Left renal pelvis (tissue), 4 donors: ENCODE measurements around the gene LRRC34. TPM values are rescaled to one million over a fixed set of nuclear protein-coding genes. Genes with fewer than 3 reads are reported as not detected.

Source experiments
- DNase-seq, 4 donors: peaks; one replicate each; pipeline ENCODE4 v3.0.0-alpha.2; 2013; ENCODE audit warnings: low read depth in 4 of 4, low spot score in 3 of 4
- polyA plus RNA-seq, 4 donors: library from polyadenylated mRNA; unstranded; fragments of 120-200 nt; gene quantifications; one replicate each; pipeline ENCODE4 v1.2.1, GENCODE V29; 2013; ENCODE audit not compliant: insufficient read length in 4 of 4

LRRC34 gene
- polyA plus RNA-seq, 4 donors, result 8.1 to 16.7 (median 14.2) TPM

DNA sequence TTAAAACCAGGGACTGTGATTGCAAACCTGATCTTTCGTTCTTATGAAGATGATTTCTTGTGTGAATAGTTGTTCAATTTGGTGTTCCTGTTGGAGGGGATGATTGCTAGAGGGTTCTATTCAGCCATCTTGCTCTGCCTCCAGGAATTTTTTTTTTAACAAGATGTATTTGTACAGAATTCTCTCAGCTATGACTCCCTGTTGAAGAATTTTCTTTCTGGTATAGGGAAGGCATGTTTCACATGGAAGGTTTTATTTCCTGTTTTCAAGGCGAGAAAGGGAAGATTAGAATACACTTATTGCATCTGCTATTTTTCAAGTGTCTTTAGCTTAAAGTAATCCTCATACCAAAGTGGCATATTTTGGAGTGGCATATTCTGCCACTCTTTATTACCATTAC lies 5.6 kb upstream of the LRRC34 start:
- no peak for DNase-seq

DNA sequence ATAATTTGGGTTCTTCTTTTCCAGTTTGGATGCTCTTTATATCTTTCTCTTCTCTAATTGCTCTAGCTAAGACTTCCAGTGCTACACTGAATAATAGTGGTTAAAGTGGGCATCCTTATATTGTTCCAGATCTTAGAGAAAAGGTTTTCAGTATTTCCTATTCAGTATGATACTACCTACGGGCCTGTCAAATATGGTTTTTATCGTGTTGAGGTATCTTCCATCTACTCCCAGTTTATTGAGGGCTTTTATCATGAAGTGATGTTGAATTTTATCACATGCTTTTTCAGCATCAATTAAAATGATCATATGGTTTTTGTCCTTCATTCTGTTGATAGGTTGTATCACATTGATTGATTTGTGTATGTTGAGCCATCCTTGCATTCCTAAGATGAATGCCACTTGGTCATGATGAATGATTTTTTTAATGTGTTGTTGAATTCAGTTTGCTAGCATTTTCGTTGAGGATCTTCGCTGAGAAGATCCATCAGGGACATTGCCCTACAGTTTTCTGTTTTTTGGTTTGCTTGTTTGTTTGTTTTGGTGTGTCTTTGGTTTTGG lies 3.0 kb upstream of the LRRC34 start:
- DNase-seq, result no peak

DNA sequence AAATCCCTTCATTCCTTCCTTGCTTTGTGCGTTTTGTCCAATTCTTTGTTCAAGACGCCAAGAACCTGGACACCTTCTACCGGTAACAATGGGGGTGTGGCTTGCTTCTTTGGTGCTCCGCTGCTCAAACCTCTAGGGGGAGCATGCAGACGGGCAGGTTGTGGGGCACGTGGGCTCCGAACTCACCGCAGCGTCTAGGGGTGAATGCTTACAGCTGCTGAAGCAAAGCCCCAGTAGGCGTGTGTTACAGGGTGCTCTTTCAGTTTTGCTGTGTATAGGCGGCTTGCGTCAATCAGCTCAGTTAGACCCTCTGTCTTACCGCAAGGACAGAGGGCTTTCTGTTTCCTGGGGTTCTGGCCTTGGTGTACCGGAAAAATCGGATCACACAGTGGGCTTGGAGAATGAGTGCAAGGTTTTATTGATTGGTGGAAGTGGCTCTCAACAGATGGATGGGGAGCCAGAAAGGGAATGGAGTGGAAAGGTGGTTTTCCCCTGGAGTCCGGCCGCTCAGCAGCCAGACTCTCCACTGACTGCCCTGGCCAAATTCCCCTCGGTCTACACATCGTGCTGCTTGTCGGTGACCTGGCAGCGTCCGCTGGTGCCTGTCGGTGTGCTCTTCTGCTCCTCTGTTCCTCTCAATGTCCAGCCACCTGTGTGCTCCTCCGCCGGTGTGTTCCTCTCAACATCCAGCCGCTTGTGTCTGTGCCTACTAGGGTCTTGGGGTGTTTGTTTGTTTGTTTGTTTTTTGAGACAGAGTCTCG lies 1.2 kb upstream of the LRRC34 start:
- DNase-seq, result no peak

DNA sequence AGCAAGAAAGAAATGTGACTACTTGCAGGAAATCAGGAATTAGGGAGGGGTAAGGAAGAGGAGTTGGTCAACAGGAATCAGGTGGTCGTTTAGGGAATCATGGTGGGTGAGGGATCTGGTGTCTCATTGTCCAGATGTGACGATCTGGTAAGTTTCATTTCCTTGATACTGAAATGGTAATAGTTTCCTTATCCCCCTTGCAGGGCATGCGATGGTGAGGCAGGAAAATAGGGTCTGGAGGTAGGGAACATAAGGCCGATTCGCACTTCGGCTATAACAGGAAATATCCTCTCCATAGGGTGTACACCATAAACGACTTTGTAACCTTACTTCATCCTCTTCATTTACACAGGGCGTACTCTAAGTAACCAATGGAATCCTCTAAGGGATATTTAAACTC lies 574 bp upstream of the LRRC34 start:
- DNase-seq, result no peak

DNA sequence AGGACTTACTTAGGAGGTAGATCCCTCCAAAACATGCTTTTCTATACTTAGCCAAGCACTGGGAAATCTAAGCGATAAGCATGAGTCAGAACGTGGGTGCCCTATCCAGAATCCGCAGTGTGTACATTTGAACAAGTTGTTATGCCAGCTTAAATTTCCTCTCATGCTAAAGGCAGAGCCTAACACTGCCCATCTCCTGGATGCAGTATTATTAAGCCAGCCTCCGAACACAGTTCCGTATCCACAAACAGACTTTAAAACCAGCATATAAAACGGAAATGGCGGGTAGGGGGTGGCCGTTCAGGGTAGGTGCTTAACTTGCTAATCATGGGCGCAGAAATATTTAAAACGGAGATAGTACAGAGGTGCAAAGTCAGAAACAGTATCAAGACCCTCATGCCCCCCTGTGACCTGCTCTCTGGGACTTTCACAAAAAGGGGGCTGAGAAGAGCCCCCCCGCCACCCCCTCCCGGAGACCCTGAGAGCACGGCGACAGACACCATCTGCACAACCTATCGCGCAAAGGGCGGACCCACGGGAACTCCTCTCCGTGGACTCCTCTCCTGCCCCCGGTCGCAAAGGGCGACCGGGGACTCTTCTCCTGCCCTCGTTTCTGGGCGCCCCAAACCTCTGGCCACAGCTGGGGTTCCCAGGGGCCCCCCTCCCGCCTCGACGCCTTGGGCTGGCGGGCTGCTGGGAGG lies 923 bp downstream of the LRRC34 start:
- peak in 3 of 4 donors; percentile 14 to 36 (median 22) for DNase-seq

DNA sequence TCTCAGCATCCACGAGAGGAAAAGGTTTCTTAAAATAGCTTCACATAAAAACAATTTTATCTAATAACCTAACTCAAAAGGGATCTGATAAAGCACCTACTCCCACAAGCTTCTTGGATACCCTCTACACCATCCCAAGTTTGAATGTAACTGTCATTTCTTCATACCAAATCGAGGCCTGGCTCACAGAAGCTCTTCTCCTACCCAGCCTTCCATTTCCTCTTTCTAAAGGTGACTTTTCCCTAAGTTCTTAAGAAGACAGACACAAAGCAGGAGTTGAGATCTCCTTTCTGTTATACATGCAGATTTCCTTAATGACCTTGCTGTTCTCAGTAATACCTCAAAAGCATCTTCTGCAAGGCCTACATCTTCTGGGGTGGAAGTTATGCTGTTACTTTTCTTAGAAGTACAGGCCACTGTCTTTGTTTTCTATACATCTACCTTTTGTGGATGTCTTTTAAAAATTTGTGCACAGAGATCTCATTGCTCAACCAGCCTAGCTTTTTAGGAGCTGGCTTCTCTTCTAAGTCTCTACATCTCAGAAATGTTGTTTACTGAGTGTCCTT lies 3.4 kb downstream of the LRRC34 start:
- no peak for DNase-seq

DNA sequence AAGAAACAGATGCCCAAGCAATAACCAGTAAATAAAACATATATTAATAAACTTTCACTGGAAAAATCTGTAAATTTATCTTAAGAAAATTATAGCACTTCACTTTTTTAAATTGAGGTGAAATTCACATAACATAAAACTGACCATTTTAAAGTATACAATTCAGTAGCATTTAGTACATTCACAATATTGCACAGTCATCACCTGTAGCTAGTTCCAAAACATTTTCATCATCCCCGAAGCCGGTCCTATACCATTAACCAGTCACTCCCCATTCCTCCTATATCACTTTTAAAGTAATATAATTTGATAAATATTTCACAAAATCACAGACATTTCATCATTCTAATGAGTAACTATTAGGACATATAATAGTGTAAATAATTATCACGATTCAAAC lies 8.0 kb downstream of the LRRC34 start:
- no peak for DNase-seq

DNA sequence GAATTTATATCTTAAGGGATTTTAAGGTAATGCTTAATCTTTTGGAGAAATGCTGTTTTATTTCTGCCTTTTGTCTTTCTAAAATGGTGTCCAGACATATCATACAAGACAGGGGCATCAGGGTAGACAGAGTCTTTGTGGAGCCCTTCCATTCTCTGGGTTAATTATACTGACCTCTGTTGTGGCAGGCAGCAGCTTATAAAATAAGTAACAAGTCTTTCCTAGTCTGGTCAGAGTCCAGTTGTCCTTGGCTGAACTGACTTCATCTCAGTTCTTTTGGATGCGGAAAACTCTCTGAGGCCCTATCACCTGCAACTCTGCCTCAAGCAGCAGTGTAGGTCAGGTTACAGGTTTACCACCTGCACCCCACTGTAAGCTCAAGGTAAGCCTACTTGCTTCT lies 20.3 kb downstream of the LRRC34 start:
- DNase-seq, result no peak

DNA sequence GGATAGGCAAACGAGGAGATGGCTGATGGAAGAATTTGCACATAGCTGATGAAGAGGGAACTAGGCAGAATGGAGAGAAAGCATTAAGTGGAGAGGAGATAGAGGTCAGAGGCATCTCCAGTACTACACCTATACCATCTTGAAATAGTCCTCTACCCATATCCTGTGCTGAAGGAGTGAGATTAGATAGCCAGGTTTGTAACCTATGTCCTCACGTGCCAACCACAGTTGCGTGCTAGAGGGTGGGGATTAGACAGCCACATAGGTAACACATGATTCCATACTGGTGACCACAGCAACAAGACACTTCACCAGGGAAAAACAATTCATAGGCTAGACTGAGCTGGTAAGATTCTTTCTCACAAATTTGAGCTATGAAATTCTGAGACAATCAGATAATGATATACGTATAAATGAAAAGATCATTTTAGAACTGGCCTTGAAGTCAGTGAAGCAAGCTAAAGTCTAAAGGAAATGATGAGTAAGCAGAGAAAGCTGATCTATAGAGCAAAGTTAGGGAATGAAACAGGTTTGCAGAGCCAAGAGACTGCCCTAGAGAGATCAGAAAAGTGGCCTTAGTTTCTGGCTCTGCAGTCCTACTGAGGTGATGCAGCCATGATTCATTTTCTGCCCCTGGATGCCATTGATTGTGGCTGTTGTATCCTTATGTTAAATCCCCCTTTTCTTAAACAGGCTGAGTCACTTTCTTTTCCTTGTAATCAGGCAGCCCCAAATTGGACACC lies 21.8 kb downstream of the LRRC34 start:
- no peak for DNase-seq

DNA sequence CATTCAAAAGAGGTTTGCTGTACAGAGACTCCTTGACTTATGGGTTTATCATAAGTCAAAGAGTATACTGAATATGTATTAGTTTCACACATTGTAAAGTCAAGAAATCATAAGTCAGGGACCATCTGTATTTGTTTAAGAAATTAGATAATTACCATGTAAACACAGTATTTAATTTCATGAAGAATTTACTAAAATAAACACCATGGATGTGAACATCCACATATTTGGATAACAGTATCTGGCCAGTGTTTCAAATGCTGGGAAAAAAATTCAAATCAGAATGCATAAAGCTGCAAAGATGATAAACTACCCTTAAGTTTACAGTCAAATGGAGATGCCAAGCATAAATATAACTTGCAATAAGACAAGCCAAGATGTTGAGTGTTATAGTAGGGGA lies 22.5 kb downstream of the LRRC34 start:
- no peak for DNase-seq

DNA sequence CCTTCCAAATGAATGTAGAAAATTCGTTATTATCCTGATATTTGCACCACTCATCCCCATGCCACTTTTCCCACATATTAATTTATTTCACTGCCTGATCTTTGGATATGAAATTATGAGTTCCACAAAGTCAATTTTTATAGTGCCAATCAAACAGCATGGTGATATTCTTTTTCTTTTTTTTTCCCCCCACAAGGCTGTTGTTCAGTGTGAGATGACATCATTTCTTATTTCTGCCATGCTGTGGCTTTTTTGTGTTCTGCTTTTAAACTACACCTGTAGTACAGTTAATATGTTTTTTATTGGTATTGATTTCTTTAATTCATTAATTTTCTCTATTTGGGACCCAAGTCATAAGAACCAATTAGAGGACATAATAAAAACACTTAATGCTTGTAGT lies 24.9 kb downstream of the LRRC34 start:
- DNase-seq, result no peak

DNA sequence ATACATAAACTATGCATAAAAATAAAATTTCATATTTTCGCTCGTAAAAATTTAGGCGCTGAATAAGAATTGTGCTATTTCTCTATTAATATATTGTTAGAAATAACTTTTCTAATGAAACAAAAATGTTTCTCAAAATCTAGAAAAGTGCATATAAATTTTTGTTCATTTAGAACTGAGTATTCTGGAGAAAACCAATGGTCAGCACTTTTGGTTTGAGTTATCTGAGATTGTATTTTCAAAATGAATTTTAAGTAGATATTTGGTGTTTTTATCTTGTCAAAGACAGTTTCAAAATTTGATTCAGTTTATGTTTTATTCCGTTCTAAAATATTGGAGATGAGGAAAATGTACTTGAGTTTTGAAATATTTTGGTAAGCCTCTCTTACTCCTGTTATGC lies 25.6 kb downstream of the LRRC34 start:
- DNase-seq, result no peak

DNA sequence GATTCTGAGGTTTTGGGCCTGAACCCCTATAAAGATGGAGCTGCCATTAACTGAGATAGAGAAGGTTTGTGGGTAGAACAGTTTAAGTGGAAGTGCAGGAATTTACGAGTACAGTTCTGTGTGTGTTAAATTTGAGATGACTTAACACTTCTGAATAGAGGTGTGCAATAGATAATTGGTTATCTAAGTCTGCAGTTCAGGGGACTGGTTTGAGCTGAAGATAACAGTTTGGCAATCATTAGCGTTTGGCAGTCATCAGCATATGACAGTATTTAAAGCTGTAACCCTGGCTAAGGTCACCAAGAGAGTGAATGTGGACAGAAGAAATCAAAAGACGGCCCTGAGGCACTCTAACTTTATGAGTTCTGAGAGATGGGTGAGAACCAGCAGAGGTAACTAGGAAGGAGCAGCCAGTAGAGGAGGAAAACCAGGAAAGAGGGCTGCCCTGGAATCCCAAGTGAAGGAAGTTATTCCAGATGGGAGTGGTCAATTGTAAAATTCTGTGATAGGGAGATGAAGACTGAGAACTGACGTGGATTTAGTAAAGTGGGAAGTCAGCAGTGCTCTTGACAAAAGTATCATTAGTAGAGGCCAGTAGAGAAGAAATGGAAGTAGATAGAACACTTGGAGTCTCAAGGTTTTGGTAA lies 31.4 kb downstream of the LRRC34 start:
- no peak for DNase-seq

DNA sequence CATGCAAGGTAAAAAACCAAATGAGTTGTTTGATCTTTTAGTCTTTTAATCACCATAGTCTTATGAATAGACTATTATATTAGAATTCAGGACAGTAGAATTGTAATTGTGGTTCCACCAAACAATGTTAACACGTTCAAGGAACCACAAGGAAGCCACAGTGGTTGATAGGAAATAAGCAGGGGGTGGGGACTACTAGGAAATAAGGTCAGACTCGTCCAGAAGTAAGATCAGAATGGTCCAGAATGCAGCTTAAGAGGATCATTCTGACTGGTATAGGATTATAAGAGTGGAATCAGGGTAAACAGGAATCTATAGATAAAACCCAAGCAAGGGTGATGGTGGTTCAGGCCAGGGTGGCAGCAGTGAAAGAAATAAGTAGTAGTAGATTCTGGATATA lies 32.0 kb downstream of the LRRC34 start:
- DNase-seq, result no peak

DNA sequence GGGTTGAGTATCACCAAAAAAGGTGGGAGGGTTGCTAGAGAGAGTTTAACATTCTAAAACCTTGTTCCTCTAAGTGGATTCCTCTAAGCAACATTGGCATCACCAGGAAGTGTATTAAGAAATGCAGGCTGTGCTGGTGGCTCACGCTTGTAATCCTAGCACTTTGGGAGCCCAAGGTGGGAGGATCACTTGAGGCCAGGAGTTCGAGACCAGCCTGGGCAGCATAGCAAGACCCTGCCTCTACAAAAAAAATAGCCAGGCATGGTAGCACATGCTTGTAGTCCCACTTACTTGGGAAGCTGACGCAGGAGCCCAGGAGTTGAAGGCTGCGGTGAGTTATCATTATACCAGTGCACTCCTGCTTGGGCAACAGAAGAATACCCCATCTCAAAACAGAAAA lies 34.9 kb downstream of the LRRC34 start:
- no peak for DNase-seq

DNA sequence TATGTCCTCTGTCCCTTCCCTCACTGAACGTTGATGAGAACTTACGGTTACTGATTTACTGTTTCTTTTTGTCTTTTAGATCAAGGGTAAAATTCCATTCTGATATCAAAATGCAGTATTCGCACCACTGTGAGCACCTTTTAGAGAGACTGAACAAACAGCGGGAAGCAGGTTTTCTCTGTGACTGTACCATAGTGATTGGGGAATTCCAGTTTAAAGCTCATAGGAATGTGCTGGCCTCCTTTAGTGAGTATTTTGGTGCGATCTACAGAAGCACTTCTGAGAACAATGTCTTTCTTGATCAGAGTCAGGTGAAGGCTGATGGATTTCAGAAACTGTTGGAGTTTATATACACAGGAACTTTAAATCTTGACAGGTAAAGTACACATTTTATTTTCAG lies 38.5 kb downstream of the LRRC34 start:
- no peak for DNase-seq

DNA sequence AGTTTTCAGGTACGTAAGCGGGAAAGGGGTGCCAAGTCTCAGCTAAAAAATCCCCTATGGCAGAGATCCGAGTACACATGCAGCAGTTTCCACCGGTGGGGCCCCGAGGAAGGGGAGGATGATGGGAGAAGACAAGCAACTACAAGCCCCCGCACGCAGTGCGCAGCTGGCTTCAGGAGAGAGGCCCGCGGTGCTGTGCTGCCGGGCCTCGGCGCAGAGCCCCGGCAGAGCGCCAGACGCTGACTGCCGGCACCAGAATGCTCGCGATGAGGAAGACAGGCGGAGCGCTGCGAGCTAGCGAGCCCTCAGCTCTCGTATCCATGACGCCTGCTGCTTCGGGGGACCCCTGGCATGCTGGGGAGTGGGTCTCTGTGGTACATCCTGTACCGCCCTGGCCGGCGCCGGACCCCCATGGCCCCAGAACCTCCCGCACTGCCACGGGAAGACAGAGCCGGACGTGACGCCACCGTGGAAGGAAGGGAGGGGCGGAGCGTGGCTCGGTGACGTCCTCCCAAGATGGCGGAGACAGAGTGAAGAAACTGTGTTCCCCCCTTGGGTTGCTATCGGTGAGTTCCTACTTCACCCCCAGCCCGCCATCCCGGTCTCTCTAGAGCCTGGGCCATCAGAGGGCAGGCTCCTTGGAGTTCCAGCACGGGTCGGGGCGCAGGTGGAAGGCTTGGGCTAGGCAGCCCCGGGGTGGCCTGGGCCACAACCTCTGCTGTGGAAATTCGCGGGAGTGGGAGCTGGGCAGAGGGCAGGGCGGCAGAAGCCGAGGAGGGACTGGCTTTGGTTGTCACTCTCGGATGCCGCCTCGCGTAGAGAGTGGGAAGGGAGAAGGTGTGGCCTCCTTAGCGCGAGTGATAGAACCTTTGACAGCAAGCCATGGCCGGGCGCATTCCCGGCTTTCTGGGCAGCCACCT lies 39.5 kb downstream of the LRRC34 start, which contains the start of gene MYNN:
Gene MYNN, plus strand, starts transcription at position 500 of the 920 bp plus-strand sequence. CDS start 900 bp downstream, outside the sequence.
- peak; percentile 84 to 87 (median 85) for DNase-seq

DNA sequence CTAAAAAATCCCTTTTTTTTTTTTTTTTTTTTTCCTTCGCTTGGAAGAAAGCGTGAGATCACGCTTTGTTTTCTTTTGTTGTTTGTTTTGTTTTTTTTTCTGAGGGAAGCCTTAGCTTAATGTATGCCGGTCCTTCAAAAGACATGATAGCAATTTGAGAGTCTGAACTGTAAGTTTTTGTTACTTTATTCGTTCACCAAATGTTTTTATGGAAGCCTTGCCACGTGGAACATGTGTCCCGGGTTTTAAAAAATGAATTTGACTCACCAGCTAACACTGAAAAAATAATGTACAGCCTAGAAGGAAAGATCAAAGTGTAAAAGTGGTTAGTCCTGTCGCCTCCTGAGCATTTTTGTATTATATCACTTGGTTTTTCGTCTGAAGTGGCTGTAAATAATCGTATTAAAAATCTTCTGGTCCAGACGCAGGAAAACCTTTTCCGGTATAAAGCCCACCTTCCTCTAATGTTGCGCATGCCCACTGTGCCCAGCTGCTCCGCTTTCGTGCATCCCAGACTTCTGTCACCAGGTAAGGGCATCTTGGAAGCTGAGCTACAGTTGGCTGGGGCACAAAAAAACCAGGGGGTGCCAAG lies 40.3 kb downstream of the LRRC34 start:
- peak; percentile 74 to 83 (median 77) for DNase-seq
